Testis (tissue), 3 donors: Measurements from ENCODE around the gene MDFIC. TPM values are rescaled to one million over a fixed set of nuclear protein-coding genes. Genes with fewer than 3 reads are reported as not detected.

ENCODE experiments used
- DNase-seq: peaks from one replicate; pipeline ENCODE4 v3.0.0-alpha.2; 2019
- H3K27ac ChIP-seq, 2 donors: fragments of 200-600 bp; sonication (generic); one replicate each; pipeline ENCODE4 v1.5.1; 2019
- H3K27me3 ChIP-seq: fragments of 200-600 bp; sonication (generic); one replicate; pipeline ENCODE4 v1.5.1; 2019
- H3K36me3 ChIP-seq: fragments of 200-600 bp; sonication (generic); one replicate; pipeline ENCODE4 v1.5.1; 2017; ENCODE audit warnings: low read depth; ENCODE audit errors: missing control alignments
- H3K4me1 ChIP-seq: fragments of 200-600 bp; sonication (generic); one replicate; pipeline ENCODE4 v1.5.1; 2019
- H3K4me3 ChIP-seq, 2 donors: fragments of 200-600 bp; sonication (generic); one replicate each; pipeline ENCODE4 v1.5.1; 2017 to 2019
- H3K9me3 ChIP-seq: fragments of 200-600 bp; sonication (generic); one replicate; pipeline ENCODE4 v1.5.1; 2017
- POLR2A ChIP-seq: fragments of 450-650 bp; IDR thresholded peaks from one replicate; pipeline ENCODE4 v1.6.1; 2017; ENCODE audit warnings: antibody characterized with exemption, mild to moderate bottlenecking, moderate library complexity
- WGBS, 2 donors: methylation state at CpG; one replicate each; pipeline ENCODE4 v1.1.5; 2018; 5-methylcytosine and 5-hydroxymethylcytosine counted together
- intact Hi-C: fragments of 100-400 bp; cut with DNase I; formaldehyde crosslinking; loops from one replicate; pipeline ENCODE4 v1.15.1; 2023; ENCODE audit warnings: low total_unique reads
- polyA plus RNA-seq: library from polyadenylated mRNA; stranded (reverse); fragments of 350-450 nt; fragmentation: Illumina TruSeq; extraction: RNeasy Lipid Tissue Mini Kit (QIAGEN cat#74804); gene quantifications from one replicate; pipeline ENCODE4 v1.2.3, GENCODE V29; 2014; ENCODE audit warnings: low read depth, low replicate concordance; ENCODE audit not compliant: insufficient read depth
- total RNA-seq, 2 donors: library from RNA; depleted of rRNA; stranded (reverse); fragments of >200 nt; gene quantifications; one replicate each; pipeline ENCODE4 v1.2.3, GENCODE V29; 2016
- TF ChIP-seq, protein P1 (sequence below), 3 experiments: fragments of 450-650 bp in 2 of 3; fragments of 200-600 bp in 1 of 3; sonication (generic) in 1 of 3; IDR thresholded peaks; one replicate each; pipeline ENCODE4 v1.5.1; 2016 to 2019; ENCODE audit warnings: antibody characterized with exemption in 3 of 3, mild to moderate bottlenecking in 2 of 3, moderate library complexity in 1 of 3

MDFIC gene
- total and polyA plus RNA-seq, 3 donors from 2014 or later, result 5.8 to 7.6 (median 6.1) TPM

DNA sequence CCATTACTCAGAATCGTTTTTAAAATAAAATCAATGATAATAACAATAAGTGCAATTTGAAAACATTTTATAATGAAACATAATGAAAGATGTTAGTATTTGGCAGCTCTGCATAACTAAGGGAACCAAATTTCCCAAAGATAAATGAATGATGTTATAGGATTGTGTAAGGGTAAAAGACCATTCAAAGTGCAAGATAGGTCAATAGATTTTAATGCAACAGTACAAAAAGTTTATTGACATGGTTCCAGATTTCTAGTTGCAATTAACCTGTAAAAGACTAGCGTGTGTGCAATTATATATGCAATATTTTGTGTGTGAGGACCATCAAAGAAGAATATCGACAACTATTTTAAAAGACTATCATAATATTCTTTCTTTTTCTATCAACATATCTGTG lies 122.3 kb downstream of the MDFIC start:
- intact Hi-C loops, result no loop called here
- 64 to 84% methylated on average over 3 of the region's 3 CpGs for WGBS, 2 donors

DNA sequence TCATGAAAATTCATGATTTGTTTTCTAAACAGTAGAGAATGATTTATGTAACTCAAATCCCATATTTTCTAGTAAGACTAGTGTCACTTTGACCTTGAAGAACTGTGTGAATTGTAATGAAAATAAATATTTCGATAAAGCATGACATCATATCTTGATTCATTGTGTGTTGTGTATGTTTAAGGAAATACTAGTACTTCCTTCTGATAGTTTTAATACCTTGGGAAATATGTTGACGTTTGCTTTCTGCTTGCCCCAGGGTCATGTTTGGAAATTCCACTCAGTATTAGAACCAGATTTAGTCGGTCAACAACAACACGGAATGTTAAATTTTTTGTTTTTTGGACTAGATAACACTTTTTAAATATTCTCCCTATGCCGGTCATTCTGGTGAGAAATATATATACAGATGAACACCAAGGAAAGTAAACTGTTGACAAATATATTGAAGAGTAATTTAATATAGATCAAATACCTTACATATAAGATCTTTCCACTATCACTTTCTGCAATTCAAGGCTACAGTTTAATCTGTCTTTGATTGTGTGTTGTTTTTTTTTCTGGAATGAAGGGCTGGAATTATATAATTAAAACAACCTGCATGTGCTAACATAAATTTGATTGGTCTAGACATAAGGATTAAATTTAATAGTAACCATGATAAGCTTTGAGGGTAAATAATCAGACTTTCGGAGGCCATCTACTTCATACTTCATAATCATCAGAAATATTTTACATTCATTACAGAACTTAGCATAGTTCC lies 126.2 kb downstream of the MDFIC start:
- no peaks in the 10 kb centered on the region for H3K4me1 ChIP-seq
- 81% methylated on average over 6 of the region's 6 CpGs for WGBS, 2 donors
- no peak for DNase-seq
- TF ChIP-seq POLR2A, result no peak
- TF ChIP-seq, protein P1, sequence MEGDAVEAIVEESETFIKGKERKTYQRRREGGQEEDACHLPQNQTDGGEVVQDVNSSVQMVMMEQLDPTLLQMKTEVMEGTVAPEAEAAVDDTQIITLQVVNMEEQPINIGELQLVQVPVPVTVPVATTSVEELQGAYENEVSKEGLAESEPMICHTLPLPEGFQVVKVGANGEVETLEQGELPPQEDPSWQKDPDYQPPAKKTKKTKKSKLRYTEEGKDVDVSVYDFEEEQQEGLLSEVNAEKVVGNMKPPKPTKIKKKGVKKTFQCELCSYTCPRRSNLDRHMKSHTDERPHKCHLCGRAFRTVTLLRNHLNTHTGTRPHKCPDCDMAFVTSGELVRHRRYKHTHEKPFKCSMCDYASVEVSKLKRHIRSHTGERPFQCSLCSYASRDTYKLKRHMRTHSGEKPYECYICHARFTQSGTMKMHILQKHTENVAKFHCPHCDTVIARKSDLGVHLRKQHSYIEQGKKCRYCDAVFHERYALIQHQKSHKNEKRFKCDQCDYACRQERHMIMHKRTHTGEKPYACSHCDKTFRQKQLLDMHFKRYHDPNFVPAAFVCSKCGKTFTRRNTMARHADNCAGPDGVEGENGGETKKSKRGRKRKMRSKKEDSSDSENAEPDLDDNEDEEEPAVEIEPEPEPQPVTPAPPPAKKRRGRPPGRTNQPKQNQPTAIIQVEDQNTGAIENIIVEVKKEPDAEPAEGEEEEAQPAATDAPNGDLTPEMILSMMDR (IDR thresholded peaks at IDR 0.05), result no peak
- no peak overlapping the region for H3K27ac ChIP-seq
- H3K36me3 ChIP-seq, result no peaks in the 10 kb centered on the region
- intact Hi-C loops, result no loop called here
- H3K4me3 ChIP-seq, result no peak overlapping the region
- H3K27me3 ChIP-seq, result no peaks in the 10 kb centered on the region
- no peaks in the 10 kb centered on the region for H3K9me3 ChIP-seq

More for the DNA sequence above, 122.3 kb downstream of the MDFIC start:
- no peak for TF ChIP-seq POLR2A
- TF ChIP-seq, protein P1 (IDR thresholded peaks at IDR 0.05), result no peak
- no peaks in the 10 kb centered on the region for H3K36me3 ChIP-seq
- H3K27me3 ChIP-seq, result no peaks in the 10 kb centered on the region
- DNase-seq, result no peak
- no peaks in the 10 kb centered on the region for H3K9me3 ChIP-seq
- H3K27ac ChIP-seq, result no peak overlapping the region
- no peak overlapping the region for H3K4me3 ChIP-seq
- H3K4me1 ChIP-seq, result no peaks in the 10 kb centered on the region

DNA sequence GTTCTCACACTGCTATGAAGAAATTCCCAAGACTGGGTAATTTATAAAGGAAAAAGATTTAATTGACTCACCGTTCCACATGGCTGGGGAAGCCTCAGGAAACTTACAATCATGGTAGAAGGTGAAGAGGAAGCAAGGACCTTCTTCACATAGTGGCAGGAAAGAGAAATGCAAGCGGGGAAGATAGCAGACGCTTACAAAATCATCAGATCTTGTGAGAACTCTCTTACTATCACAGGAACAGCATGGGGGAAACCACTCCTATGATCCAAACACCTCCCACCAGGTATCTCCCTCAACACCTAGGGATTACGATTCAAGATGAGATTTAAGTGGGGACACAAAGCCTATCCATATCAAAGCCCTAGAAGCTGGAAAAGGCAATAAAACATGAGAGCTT lies 130.8 kb downstream of the MDFIC start:
- WGBS, 2 donors, result 60 to 64% methylated on average over 4 of the region's 4 CpGs
- TF ChIP-seq POLR2A, result no peak
- TF ChIP-seq, protein P1 (IDR thresholded peaks at IDR 0.05), result no peak
- H3K9me3 ChIP-seq, result no peaks in the 10 kb centered on the region
- no peak overlapping the region for H3K4me3 ChIP-seq
- no peaks in the 10 kb centered on the region for H3K4me1 ChIP-seq
- H3K27me3 ChIP-seq, result no peaks in the 10 kb centered on the region
- H3K36me3 ChIP-seq, result no peaks in the 10 kb centered on the region
- H3K27ac ChIP-seq, result no peak overlapping the region
- DNase-seq, result no peak
- intact Hi-C loops, result no loop called here

DNA sequence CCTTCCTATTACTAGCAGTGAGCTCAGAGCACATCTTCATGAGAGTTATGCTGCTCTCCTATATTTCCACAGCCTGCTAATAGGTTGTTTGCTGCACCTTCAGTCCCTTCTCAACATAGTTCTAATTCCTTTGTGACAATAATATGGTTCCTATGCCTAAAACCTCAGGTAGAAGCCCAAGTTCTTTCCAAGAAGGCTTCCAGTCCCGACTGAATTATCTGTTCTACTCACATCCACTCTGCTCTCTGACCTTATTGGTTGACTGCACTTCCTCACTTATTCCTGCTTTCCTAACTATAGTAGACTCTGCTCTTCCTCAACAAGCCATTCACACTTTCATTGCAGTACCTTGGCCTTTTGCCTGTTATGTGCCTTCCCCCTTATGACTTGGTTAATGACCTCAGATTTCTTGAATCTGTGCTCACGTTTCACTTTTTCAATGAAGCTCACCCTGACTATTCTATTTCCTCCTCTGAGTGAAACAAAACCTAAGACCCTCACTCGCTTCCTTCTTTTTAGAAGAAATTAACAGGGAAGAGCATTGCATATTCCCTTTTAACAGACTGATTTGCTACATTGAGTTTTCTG lies 132.7 kb downstream of the MDFIC start:
- no peak overlapping the region for H3K4me3 ChIP-seq
- TF ChIP-seq, protein P1 (IDR thresholded peaks at IDR 0.05), result no peak
- no peak for TF ChIP-seq POLR2A
- H3K27ac ChIP-seq, result no peak overlapping the region
- H3K4me1 ChIP-seq, result no peaks in the 10 kb centered on the region
- 53 to 61% methylated on average over 3 of the region's 3 CpGs for WGBS, 2 donors
- H3K27me3 ChIP-seq, result no peaks in the 10 kb centered on the region
- no peaks in the 10 kb centered on the region for H3K9me3 ChIP-seq
- no peak for DNase-seq
- no peaks in the 10 kb centered on the region for H3K36me3 ChIP-seq
- intact Hi-C loops, result no loop called here

DNA sequence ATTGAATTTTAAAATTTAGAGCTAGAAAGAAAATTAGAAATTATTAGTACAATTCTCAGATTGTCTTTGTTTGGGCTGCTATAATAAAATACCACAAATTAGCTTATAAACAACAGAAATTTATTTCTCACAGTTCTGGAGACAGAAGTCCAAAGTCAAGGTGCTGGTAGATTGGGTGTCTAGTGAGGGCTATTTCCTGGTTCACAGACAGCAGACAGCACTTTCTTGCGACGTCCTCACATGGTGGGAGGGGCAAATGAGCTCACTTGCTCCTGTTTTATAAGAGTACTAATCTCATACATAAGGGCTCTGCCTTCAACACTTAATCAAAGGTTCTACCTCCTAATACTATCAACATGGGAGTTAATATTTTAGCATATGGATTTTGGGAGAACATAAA lies 134.1 kb downstream of the MDFIC start:
- DNase-seq, result no peak
- no peaks in the 10 kb centered on the region for H3K4me1 ChIP-seq
- TF ChIP-seq, protein P1 (IDR thresholded peaks at IDR 0.05), result no peak
- TF ChIP-seq POLR2A, result no peak
- no peaks in the 10 kb centered on the region for H3K9me3 ChIP-seq
- 78 to 79% methylated on average over 2 of the region's 2 CpGs for WGBS, 2 donors
- no peak overlapping the region for H3K27ac ChIP-seq
- no peak overlapping the region for H3K4me3 ChIP-seq
- intact Hi-C loops, result no loop called here
- H3K27me3 ChIP-seq, result no peaks in the 10 kb centered on the region
- no peaks in the 10 kb centered on the region for H3K36me3 ChIP-seq
